Peyer's patch (tissue), 4 donors: ENCODE results near the gene ACSL6.

Source experiments
- POLR2A ChIP-seq, 2 donors: fragments of 450-650 bp; IDR thresholded peaks; one replicate each; pipeline ENCODE4 v1.5.1; 2017; ENCODE audit warnings: antibody characterized with exemption in 2 of 2, mild to moderate bottlenecking in 2 of 2, moderate library complexity in 2 of 2
- TF ChIP-seq, protein P1 (sequence below), 6 experiments: fragments of 450-650 bp in 4 of 6; fragments of 200-600 bp in 2 of 6; sonication (generic) in 1 of 6; IDR thresholded peaks; one replicate each; pipeline ENCODE4 v1.5.1; 2017 to 2019; ENCODE audit warnings: antibody characterized with exemption in 6 of 6, mild to moderate bottlenecking in 3 of 6, moderate library complexity in 1 of 6

DNA sequence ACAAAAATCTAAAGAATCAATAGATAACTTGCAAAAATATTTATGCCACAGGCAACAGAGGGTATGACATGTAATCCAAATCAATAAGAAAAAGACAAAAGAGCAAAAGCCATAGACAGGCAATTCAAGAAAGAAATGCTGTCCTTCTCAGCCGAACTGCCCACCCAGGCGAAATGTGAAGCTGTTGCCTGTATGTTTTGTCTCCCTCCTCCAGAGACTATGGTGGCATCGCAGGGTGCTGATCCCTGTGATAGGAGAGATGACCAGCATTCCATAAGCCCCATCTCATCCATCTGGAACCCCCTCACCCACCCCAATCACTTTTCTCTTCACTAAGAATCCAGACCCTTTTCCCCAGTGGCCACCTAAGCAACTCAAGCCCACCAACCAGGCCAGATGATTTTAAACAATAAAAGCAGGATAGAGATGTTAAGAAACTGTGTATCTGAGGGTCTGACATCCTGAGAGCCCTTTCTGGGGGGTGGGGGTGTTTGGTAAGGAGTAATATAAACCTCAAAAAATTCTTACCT is 5.3 kb upstream of the ACSL6 start:
- TF ChIP-seq, protein P1, sequence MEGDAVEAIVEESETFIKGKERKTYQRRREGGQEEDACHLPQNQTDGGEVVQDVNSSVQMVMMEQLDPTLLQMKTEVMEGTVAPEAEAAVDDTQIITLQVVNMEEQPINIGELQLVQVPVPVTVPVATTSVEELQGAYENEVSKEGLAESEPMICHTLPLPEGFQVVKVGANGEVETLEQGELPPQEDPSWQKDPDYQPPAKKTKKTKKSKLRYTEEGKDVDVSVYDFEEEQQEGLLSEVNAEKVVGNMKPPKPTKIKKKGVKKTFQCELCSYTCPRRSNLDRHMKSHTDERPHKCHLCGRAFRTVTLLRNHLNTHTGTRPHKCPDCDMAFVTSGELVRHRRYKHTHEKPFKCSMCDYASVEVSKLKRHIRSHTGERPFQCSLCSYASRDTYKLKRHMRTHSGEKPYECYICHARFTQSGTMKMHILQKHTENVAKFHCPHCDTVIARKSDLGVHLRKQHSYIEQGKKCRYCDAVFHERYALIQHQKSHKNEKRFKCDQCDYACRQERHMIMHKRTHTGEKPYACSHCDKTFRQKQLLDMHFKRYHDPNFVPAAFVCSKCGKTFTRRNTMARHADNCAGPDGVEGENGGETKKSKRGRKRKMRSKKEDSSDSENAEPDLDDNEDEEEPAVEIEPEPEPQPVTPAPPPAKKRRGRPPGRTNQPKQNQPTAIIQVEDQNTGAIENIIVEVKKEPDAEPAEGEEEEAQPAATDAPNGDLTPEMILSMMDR (IDR thresholded peaks at IDR 0.05), result no peak
- no peak for TF ChIP-seq POLR2A (IDR thresholded peaks at IDR 0.05)
